ENCODE measurements around the gene CCR2. TPM values are rescaled to one million over a fixed set of nuclear protein-coding genes. Genes with fewer than 3 reads are reported as not detected.

CCR2 gene
- polyA plus RNA-seq, 3 donors, result 20.5 to 181 (median 145) TPM

DNA sequence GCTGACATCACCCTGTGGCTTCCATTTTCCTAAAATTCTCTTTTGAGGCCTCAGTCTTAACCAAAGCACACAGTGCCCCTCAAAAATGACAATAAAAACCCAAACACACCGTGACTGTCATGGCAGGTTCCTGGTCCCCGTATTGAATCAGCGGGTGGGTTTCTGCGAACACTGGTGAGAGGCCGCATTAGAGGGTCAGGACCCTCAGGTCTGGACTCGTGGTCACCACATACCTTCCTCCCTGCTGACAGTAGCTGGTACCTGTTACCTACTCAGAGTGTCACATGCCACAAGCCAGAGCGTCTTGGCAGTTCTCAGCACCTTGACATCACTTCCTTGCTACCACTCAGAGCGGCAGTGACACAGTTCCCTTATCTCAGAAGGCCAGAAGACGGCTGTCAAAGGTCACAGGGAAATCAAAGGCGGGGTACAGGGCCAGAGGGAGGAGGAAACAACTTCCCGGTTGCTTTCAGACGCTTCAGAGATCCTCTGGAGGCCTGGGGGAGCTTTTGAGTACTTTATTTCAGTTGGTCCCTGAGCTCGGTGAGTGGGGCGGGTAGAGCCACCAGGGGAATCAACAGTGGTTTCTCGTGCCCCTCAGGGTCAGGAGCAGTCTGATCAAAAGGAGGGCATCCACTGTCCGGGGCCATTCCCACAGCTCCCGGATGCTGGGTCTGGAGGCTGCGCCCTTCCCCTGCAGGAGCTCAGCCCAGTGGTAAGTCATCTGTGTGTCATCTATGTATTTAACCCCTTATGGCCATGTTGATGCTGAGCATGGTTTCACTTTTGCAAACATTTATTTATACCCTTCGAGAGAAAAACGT, 53.1 kb downstream of the CCR2 start, which contains the start of the genes CCR5AS and CCRL2:
Gene CCR5AS, minus strand, starts transcription at position 279 of the 824 bp plus-strand sequence.
Gene CCRL2, plus strand, starts transcription at position 472 of the 824 bp plus-strand sequence. CDS start 821 bp downstream, outside the sequence.
- Histone ChIP-seq H3K4me2 (replicated peaks; ENCODE audit: extremely low read depth, low read length, poor library complexity, severe bottlenecking) (peak within 1 kb of the TSS; percentile 68), H3K4me1 (ENCODE audit: control insufficient read depth in 1 of 2, insufficient read depth in 2 of 2, low read length in 2 of 2) (peaks cover 43 to 47% of the 10 kb centered on the region in 2 donors), H4K20me1 (ENCODE audit: insufficient read depth, low read length) (no peaks in the 10 kb centered on the region), H3K4me3 (replicated peaks in 1 of 3; ENCODE audit: low read depth in 2 of 3, low read length in 3 of 3) (peak within 1 kb of the TSS; percentile 34 to 74 (median 55)), H3K9me3 (replicated peaks in 1 of 2; ENCODE audit: control insufficient read depth in 1 of 2, insufficient read depth in 1 of 2, low read length in 2 of 2) (no peaks in the 10 kb centered on the region), H3K9ac (ENCODE audit: insufficient read depth, low read length, poor library complexity, severe bottlenecking) (peak within 1 kb of the TSS; percentile 85), H3K36me3 (replicated peaks in 1 of 2; ENCODE audit: control insufficient read depth in 1 of 2, insufficient read depth in 2 of 2, low read length in 2 of 2) (peaks cover 6 to 9% of the 10 kb centered on the region in 2 donors), H3K79me2 (ENCODE audit: insufficient read depth, low read length) (peaks cover 10% of the 10 kb centered on the region), H3K27me3 (ENCODE audit: control insufficient read depth in 2 of 2, insufficient read depth in 2 of 2, low read length in 2 of 2) (no peaks in the 10 kb centered on the region), H3K27ac (ENCODE audit: low read depth in 1 of 2, low read length in 2 of 2) (peak within 1 kb of the TSS; percentile 97 to 100), H2AFZ (ENCODE audit: insufficient read depth, low read depth, low read length, poor library complexity, severe bottlenecking) (peak within 1 kb of the TSS; percentile 56)
- H3K4me3 Mint-ChIP-seq, result peak within 1 kb of the TSS; percentile 81 to 95
- 25% methylated on average over 15 of the region's 20 CpGs for WGBS (ENCODE audit: insufficient coverage)
- H3K27ac Mint-ChIP-seq, result peak within 1 kb of the TSS; percentile 100
- H3K4me1 Mint-ChIP-seq, result peaks cover 58% of the 10 kb centered on the region
- peak; percentile 91 to 98 (median 94) for DNase-seq
- H3K9me3 Mint-ChIP-seq, result no peaks in the 10 kb centered on the region
- intact Hi-C loops (cut with micrococcal nuclease), result loop anchor here in 1 of 2 donors (2.0 to 10.0 kb wide), 4 partner anchors 40 to 1240 kb away; no protein-coding TSS in a partner anchor
- peaks cover 21 to 29% of the 10 kb centered on the region in 2 donors for H3K36me3 Mint-ChIP-seq
- H3K27me3 Mint-ChIP-seq (ENCODE audit: low read depth in 3 of 3), result peaks cover 0 to 7% (median 0%) of the 10 kb centered on the region in 3 donors
- TF ChIP-seq, protein P1, sequence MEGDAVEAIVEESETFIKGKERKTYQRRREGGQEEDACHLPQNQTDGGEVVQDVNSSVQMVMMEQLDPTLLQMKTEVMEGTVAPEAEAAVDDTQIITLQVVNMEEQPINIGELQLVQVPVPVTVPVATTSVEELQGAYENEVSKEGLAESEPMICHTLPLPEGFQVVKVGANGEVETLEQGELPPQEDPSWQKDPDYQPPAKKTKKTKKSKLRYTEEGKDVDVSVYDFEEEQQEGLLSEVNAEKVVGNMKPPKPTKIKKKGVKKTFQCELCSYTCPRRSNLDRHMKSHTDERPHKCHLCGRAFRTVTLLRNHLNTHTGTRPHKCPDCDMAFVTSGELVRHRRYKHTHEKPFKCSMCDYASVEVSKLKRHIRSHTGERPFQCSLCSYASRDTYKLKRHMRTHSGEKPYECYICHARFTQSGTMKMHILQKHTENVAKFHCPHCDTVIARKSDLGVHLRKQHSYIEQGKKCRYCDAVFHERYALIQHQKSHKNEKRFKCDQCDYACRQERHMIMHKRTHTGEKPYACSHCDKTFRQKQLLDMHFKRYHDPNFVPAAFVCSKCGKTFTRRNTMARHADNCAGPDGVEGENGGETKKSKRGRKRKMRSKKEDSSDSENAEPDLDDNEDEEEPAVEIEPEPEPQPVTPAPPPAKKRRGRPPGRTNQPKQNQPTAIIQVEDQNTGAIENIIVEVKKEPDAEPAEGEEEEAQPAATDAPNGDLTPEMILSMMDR (IDR thresholded peaks at IDR 0.05), result no peak

- TF ChIP-seq, protein P1 (IDR thresholded peaks at IDR 0.05), result no peak
- H3K36me3 ChIP-seq (replicated peaks in 1 of 2; ENCODE audit: control insufficient read depth in 1 of 2, insufficient read depth in 2 of 2, low read length in 2 of 2), result peaks cover 6 to 9% of the 10 kb centered on the region in 2 donors
- intact Hi-C loops (cut with micrococcal nuclease), result loop anchor here in 1 of 2 donors (2.0 to 10.0 kb wide), 4 partner anchors 41 to 1241 kb away; no protein-coding TSS in a partner anchor
- peak overlapping the region; percentile 97 to 100 for H3K27ac ChIP-seq (ENCODE audit: low read depth in 1 of 2, low read length in 2 of 2)
- H3K27ac Mint-ChIP-seq, result peak overlapping the region; percentile 100
- peaks cover 43 to 55% of the 10 kb centered on the region in 2 donors for H3K4me1 ChIP-seq (ENCODE audit: control insufficient read depth in 1 of 2, insufficient read depth in 2 of 2, low read length in 2 of 2)
- peaks cover 0 to 8% (median 0%) of the 10 kb centered on the region in 3 donors for H3K27me3 Mint-ChIP-seq (ENCODE audit: low read depth in 3 of 3)
- peak overlapping the region; percentile 85 for H3K9ac ChIP-seq (ENCODE audit: insufficient read depth, low read length, poor library complexity, severe bottlenecking)
- WGBS (ENCODE audit: insufficient coverage), result 93% methylated on average over 6 of the region's 7 CpGs
- no peaks in the 10 kb centered on the region for H4K20me1 ChIP-seq (ENCODE audit: insufficient read depth, low read length)
- no peaks in the 10 kb centered on the region for H3K9me3 Mint-ChIP-seq
- no peaks in the 10 kb centered on the region for H3K27me3 ChIP-seq (ENCODE audit: control insufficient read depth in 2 of 2, insufficient read depth in 2 of 2, low read length in 2 of 2)
- H3K79me2 ChIP-seq (ENCODE audit: insufficient read depth, low read length), result peaks cover 10% of the 10 kb centered on the region
- peaks cover 21 to 29% of the 10 kb centered on the region in 2 donors for H3K36me3 Mint-ChIP-seq
- peak overlapping the region; percentile 34 to 74 (median 55) for H3K4me3 ChIP-seq (replicated peaks in 1 of 3; ENCODE audit: low read depth in 2 of 3, low read length in 3 of 3)
- peak in 1 of 3 donors; percentile 59 for DNase-seq
- H3K4me1 Mint-ChIP-seq, result peaks cover 67% of the 10 kb centered on the region
- H2AFZ ChIP-seq (ENCODE audit: insufficient read depth, low read depth, low read length, poor library complexity, severe bottlenecking), result peak overlapping the region; percentile 56
- H3K9me3 ChIP-seq (replicated peaks in 1 of 2; ENCODE audit: control insufficient read depth in 1 of 2, insufficient read depth in 1 of 2, low read length in 2 of 2), result no peaks in the 10 kb centered on the region
- H3K4me3 Mint-ChIP-seq, result peak overlapping the region; percentile 81 to 95
- peak overlapping the region; percentile 68 for H3K4me2 ChIP-seq (replicated peaks; ENCODE audit: extremely low read depth, low read length, poor library complexity, severe bottlenecking)
Observed at GRCh38 chr3:46407970-46408369, 54.1 kb downstream of the CCR2 start.

Data from CD14-positive monocyte (primary cell).